Stimulated activated CD4-positive, alpha-beta T cell treated with anti-CD3 and anti-CD28 coated beads, Interleukin-1b, Interleukin-23, amount 100 ng/mL, for 4 hours (primary cell): Measurements from ENCODE around the gene FKRP.
A peak's percentile ranks its signal among the peaks of the same experiment; 100 is the strongest.
"Not testable (repeated sequence)": the region's sequence is repeated elsewhere in the genome, so short reads cannot be mapped to it uniquely, and the experiment has no call there.

Experiments
- DNase-seq, 2 donors: peaks; one replicate each; pipeline ENCODE4 v3.0.0-alpha.2; 2020; ENCODE audit warnings: low read depth in 2 of 2

FKRP gene

DNA sequence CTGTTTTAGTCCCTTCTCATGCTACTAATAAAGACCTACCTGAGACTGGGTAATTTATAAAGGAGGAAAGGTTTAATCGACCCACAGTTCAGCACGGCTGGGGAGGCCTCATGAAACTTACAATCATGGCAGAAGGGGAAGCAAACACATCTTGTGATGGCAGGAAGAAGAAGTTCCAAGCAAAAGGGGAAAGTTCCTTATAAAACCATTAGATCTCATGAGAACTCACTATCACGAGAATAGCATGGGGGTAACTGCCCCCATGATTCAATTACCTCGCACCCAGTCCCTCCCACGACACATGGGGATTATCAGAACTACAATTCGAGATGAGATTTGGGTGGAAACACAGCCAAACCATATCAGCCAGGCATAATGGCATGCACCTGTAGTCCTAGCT, 13.3 kb downstream of the FKRP start:
- DNase-seq = no peak

- DNase-seq = no peak
Observed at GRCh38 chr19:46759817-46760333, 14.0 kb downstream of the FKRP start.

DNA sequence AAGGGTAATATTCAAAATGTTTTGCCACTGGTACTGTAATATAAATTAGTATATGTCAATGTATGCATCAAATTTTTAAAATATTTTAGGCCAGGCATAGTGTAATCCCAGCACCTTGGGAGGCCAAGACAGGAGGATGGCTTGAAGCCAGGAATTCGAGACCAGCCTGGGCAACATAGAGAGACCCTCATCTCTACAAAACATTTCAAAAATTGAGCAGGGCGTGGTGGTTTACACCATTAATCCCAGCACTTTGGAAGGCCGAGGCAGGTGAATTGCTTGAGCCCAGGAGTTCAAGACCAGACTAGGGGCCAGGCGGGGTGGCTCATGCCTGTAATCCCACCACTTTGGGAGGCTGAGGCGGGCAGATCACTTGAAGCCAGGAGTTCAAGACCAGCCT, 14.5 kb downstream of the FKRP start:
- DNase-seq = no peak

- not testable (repeated sequence) for DNase-seq
Observed at GRCh38 chr19:46760897-46761296, 15.0 kb downstream of the FKRP start.

DNA sequence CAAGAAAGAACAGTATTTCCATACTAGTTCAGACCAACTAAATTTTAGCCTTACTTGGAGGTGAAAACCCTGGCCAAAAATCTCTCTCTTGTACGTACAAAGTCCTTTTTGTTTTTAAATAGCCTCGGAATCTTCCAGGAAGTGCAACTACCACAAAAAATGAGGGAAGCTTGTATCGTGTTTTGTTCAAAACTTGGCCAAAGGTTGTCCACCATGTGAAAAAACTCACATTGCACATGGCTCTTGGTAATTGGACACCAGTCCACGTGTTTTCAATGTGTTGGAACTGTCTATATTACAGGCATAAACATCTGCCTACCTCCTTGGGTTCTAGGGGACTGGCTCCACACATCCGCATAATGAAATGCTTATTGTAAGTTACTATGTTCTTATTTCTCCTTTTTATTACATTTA, 15.6 kb downstream of the FKRP start:
- DNase-seq = no peak

GRCh38 chr19:46762245-46762890, 16.5 kb downstream of the FKRP start:
- DNase-seq = no peak

DNA sequence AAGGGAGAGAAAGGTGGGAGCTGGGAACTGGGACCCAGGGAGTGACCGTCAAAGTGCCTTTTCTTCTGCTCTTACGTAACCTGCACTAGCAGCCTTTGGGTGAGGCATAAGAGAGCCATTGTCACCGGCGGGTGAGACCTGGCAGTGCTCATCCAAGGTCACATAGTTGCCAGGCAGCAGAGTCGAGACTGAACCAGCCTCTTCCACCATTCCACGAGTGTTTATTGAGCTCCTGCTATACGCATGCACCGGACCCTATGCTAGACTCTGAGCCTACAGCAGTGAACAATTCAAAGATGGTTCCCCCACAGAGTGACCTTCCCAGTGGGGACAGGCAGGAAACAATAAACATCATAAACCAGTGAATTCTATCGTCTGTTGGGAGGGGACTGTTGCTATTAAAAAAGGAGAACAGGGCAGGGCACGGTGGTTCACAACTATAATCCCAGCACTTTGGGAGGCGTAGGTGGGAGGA, 19.0 kb downstream of the FKRP start:
- DNase-seq = no peak

DNA sequence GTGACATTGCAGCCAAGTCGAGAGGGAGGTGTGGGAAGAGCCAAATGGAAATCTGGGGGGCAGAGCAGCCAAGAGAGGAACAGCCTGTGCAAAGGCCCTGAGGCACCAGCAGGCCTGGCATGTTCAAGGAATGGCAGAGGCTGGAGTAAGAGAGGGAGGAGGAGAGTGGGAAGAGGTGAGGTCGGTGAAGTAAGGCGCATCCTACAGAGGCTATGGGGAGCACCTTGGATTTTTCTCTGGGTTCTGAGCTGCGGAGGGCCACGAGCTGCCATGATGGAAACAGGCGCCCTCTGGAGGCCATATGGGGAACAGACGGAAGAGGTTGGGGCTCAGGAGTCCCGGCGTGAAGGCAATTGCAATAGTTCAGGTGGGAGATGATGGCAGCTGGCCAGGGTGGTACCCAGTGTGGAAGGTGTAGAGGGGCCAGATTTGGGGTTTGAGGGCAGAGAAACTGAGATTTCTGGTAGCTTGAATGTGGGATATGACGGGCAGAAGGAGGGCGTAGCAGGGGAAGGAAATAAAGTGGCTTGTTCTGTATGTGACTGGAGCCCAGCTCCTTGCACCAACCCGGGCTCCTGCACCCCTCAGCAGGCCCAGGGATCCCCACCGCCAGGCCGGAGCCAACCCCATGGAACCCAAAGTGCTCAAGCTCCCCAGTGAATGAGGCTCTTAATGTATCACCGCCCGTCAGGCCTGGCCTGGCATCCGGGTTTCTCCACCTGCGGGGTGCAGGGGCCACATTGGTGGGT, 20.9 kb downstream of the FKRP start:
- DNase-seq = peak; percentile 46

DNA sequence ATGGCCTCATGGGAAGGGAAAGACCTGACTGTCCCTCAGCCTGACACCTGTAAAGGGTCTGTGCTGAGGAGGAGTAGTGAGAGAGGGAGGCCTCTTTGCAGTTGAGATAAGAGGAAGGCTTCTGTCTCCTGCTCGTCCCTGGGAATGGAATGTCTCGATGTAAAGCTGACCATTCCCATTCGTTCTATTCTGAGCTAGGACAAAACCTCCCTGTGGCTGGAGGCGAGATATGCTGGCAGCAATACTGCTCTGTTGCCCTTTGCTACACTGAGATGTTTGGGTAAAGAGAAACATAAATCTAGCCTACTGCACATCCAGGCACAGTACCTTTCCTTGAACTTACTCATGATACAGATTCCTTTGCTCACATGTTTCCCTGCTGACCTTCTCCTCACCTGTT, 22.9 kb downstream of the FKRP start:
- DNase-seq = not testable (repeated sequence)

GRCh38 chr19:46772170-46773017, 26.5 kb downstream of the FKRP start:
- DNase-seq = no peak

DNA sequence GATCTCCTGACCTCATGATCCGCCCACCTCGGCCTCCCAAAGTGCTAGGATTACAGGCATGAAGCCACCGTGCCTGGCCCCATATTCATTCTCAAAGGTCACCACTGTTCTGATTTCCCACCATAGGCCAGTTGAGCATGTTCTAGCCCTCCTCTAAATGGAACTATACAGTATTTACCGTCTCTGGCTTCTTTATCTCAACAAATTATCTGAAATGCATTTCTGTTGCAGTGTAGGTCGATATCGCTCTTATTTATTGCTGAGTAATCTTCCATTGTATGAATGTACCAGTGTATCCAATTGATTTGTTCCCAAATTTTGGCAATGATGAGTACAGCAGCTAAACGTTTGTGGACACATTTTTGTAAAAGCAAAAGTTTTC, 27.2 kb downstream of the FKRP start:
- DNase-seq = no peak

DNA sequence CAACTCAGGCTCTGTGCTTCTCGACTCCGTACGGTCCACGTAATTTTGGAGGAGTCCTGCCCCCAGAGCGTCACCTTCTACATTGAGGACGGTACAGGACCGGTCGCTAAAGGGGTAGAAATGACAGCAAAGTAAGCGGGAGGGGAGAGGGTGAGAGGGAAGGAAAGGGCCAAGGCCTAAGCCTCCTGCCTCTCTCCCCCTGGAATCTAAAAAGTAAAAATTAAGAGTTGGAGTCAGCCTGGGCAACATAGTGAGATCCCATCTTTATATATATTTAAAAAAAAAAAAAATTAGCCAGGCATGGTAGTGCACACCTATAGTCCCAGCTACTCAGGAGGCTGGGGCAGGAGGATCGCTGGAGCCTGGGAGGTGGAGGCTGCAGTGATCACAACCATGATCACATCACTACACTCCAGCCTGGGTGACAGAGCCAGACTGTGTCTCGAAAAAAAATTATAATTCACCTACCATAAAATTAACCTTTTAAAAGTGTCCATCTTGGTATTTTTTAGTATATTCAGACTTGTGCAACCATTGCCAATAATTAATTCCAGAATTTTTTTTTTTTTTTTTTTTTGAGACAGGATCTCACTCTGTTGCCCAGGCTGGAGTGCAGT, 29.9 kb downstream of the FKRP start:
- no peak for DNase-seq

GRCh38 chr19:46776927-46777911, 31.4 kb downstream of the FKRP start:
- no peak for DNase-seq

- not testable (repeated sequence) for DNase-seq
Observed at GRCh38 chr19:46777956-46778645, 32.2 kb downstream of the FKRP start.

- DNase-seq = no peak
Observed at GRCh38 chr19:46782355-46783019, 36.6 kb downstream of the FKRP start.

DNA sequence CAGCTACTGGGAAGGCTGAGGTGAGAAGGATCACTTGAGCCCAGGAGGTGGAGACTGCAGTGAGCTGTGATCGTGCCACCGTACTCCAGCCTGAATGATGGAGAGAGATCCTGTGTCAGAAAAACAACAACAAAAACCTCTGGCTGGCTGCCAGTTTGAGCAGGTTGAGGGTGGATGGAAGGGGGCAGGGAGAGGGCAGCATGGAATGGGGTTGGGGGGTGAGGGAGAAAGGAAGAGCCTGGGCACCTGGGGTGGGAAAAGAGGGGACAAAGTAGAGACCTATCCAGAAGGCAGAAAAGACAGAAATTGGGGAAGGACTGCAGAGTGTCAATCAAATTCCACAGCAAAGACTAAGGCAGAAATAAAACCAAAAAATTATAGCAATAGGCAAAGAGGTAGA, 37.8 kb downstream of the FKRP start:
- DNase-seq = no peak

GRCh38 chr19:46784262-46785053, 38.6 kb downstream of the FKRP start:
- peak; percentile 36 to 42 for DNase-seq
